Keratinocyte (primary cell): Measurements from ENCODE around the gene GAMT.

Experiments used
- CTCF ChIP-seq, 3 experiments: IDR thresholded peaks in 1 of 3; conservative IDR thresholded peaks in 1 of 3; optimal IDR thresholded peaks in 1 of 3; 2 replicates in 2 of 3; 3 replicates in 1 of 3; pipeline versions ENCODE3 to v1.5.1; 2011; ENCODE audit warnings: low read length in 3 of 3, mild to moderate bottlenecking in 3 of 3, moderate library complexity in 2 of 3, control low read depth in 1 of 3, inconsistent platforms in 1 of 3; ENCODE audit not compliant: insufficient read depth in 2 of 3; ENCODE audit errors: extremely low read depth in 1 of 3
- EZH2 ChIP-seq: IDR thresholded peaks from one replicate; pipeline ENCODE4 v1.6.1; 2012; ENCODE audit warnings: inconsistent platforms, mild to moderate bottlenecking, low read length, moderate library complexity

- TF ChIP-seq CTCF (optimal IDR thresholded peaks at IDR 0.05 in 1 of 3, IDR thresholded peaks at IDR 0.05 in 1 of 3, conservative IDR thresholded peaks at IDR 0.05 in 1 of 3; ENCODE audit: extremely low read depth in 1 of 3, insufficient read depth in 2 of 3, low read length in 3 of 3) (no peak), EZH2 (no peak)
These were observed 8.9 kb upstream of the GAMT start for GRCh38 chr19:1410136-1410786.
